NB4 (cell line): ENCODE results near the gene RER1.

Experiments
- CTCF ChIP-seq: IDR thresholded peaks from one replicate; pipeline ENCODE4 v1.5.1; 2012; ENCODE audit warnings: low read depth, low read length
- POLR2A ChIP-seq: IDR thresholded peaks from 2 replicates; pipeline ENCODE4 v1.6.1; 2011; ENCODE audit warnings: mild to moderate bottlenecking; ENCODE audit not compliant: insufficient read length; ENCODE audit errors: extremely low read depth

- TF ChIP-seq CTCF (no peak), POLR2A (no peak)
Observed at GRCh38 chr1:2353551-2354438, 37.8 kb upstream of the RER1 start.
